AG09319 (cell line): ENCODE measurements around the gene C2CD3.
"Not testable (repeated sequence)": the region's sequence is repeated elsewhere in the genome, so short reads cannot be mapped to it uniquely, and the experiment has no call there.

Experiments
- DNase-seq: peaks from one replicate; pipeline ENCODE4 v3.0.0-alpha.2; 2010; ENCODE audit warnings: low read depth; ENCODE audit errors: extremely low read depth
- TF ChIP-seq, protein P1 (sequence below): IDR thresholded peaks from 2 replicates; pipeline ENCODE4 v1.5.1; 2011; ENCODE audit warnings: low read depth, mild to moderate bottlenecking, inconsistent platforms, low read length, moderate library complexity

C2CD3 gene

GRCh38 chr11:74072721-74073120, 98.1 kb downstream of the C2CD3 start:
- TF ChIP-seq, protein P1, sequence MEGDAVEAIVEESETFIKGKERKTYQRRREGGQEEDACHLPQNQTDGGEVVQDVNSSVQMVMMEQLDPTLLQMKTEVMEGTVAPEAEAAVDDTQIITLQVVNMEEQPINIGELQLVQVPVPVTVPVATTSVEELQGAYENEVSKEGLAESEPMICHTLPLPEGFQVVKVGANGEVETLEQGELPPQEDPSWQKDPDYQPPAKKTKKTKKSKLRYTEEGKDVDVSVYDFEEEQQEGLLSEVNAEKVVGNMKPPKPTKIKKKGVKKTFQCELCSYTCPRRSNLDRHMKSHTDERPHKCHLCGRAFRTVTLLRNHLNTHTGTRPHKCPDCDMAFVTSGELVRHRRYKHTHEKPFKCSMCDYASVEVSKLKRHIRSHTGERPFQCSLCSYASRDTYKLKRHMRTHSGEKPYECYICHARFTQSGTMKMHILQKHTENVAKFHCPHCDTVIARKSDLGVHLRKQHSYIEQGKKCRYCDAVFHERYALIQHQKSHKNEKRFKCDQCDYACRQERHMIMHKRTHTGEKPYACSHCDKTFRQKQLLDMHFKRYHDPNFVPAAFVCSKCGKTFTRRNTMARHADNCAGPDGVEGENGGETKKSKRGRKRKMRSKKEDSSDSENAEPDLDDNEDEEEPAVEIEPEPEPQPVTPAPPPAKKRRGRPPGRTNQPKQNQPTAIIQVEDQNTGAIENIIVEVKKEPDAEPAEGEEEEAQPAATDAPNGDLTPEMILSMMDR, result no peak
- no peak for DNase-seq

DNA sequence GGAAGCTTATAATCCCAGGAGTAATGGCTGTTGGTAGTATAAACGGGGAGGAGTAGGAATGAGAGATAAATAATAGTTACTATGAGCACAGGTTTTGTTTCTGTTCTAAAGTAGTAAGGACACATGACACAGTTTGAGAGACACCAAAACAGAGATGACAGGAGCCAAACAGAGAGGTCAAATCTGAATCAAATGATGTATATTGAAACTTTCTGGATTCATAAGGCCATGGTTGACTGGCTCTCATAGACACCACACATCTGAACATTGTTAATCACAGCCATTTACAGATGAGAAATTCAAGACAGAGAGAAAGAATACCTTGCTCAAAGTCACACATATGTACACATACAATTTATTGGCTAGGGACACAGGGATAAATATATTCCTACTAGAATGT, 98.5 kb downstream of the C2CD3 start:
- TF ChIP-seq, protein P1, result no peak
- DNase-seq, result no peak

- TF ChIP-seq, protein P1, result no peak
- no peak for DNase-seq
Measured at GRCh38 chr11:74070723-74071492, 99.9 kb downstream of the C2CD3 start.

GRCh38 chr11:74069146-74070046, 101.4 kb downstream of the C2CD3 start:
- DNase-seq, result no peak
- TF ChIP-seq, protein P1, result no peak

- DNase-seq, result not testable (repeated sequence)
Measured at GRCh38 chr11:74066663-74067062, 104.1 kb downstream of the C2CD3 start.

DNA sequence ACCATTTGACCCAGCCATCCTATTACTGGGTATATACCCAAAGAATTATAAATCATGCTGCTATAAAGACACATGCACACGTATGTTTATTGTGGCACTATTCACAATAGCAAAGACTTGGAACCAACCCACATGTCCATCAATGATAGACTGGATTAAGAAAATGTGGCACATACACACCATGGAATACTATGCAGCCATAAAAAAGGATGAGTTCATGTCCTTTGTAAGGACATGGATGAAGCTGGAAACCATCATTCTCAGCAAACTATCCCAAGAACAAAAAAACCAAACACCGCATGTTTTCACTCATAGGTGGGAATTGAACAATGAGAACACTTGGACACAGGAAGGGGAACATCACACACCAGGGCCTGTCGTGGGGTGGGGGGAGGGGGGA, 105.3 kb downstream of the C2CD3 start:
- DNase-seq, result not testable (repeated sequence)

DNA sequence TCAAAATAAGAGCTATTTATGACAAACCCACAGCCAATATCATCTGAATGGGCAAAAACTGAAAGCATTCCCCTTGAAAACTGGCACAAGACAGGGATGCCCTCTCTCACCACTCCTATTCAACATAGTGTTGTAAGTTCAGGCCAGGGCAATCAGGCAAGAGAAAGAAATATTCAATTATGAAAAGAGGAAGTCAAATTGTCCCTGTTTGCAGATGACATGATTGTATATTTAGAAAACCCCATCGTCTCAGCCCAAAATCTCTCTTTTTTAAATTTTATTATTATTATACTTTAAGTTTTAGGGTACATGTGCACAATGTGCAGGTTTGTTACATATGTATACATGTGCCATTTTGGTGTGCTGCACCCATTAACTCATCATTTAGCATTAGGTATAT, 107.2 kb downstream of the C2CD3 start:
- DNase-seq, result not testable (repeated sequence)

DNA sequence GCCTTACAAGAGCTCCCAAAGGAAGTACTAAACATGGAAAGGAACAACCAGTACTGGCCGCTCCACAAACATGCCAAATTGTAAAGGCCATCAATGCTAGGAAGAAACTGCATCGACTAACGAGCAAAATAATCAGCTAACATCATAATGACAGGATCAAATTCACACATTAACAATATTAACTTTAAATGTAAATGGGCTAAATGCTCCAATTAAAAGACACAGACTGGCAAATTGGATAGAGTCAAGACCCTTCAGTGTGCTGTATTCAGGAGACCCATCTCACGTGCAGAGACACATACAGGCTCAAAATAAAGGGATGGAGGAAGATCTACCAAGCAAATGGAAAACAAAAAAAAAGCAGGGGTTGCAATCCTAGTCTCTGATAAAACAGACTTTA, 109.2 kb downstream of the C2CD3 start:
- not testable (repeated sequence) for DNase-seq

DNA sequence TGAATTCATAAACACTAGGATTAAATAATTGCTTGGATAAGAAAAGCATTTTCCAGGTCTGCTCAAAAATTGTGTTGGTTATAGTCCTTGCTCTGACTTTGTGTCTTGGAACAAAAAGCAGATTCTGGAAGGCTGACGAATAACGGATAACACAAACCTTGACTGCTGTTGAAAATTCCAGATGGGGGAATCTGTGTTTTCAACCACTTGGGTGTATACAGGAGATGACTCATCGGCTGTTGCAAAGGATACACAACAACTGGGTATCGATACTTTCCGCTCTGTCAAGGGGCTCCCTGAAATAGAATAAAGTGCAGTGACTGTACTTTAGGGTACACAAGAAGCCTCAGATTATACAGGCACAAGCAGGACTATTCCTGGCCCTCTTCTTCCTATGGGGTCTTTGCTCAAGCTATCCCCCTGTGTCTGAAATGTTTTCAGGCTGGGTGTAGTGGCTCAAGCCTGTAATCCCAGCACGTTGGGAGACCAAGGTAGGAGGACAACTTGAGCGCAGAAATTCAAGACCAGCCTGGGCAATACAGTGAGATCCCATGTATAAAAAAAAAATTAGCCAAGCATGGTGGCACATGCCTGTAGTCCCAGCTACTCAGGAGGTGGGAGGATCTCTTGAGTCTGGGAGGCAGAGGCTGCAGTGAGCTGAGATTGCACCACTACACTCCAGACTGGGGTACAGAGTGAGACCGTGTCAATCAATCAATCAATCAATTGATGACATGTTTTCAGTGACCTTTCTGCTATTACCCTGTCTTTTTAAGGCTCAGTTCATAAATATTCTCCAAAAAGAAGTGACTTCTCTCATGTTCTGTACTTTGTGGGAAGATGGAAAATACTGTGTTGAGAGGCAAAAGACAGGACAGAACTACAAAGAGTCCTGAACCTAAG, 113.3 kb downstream of the C2CD3 start:
- DNase-seq, result no peak
- TF ChIP-seq, protein P1, result no peak
